Measurements from ENCODE around the gene GINS3.

GINS3 gene

DNA sequence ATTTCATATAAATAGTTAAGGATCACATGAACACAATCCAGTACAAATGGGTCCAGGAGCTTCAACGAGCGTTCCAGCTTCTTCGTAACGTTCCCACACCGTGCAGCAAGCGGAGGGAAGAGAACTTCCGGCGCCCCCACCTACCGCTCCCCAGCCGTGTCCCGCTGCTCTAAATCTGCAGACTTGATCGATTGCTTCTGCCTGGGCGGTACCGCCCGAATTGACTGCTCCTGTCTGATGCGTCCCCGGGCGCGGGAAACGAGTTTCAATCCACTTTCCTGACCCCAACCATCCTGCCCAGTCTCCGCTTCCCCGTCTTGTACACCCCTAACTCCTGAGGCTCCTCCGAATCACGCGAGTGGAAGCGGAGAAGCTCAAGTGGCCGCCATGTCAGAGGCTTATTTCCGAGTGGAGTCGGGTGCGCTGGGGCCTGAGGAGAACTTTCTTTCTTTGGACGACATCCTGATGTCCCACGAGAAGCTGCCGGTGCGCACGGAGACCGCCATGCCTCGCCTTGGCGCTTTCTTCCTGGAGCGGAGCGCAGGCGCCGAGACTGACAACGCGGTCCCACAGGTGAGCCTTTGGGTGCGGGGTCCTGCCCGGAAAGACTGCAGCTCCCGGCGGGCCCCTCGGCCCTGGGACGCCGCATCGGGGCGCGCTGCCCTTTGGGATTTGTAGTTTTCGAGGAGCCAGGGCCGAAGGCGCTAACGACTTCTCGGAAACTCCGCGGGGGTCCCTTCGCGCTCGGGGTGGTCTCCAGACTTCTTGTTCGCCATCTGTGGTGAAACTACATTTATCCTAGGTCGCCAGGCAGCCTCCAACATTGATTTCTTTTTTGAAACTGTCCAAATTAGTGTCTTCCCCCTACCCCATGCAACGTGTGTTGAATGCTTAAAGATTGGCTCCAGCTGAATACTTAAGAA lies at the start of gene GINS3:
Gene GINS3 (plus strand): TSS at position 257 of the 923 bp plus-strand sequence. CDS start 131 bp downstream, at position 388.
- DNase-seq (ENCODE audit: low read depth in 2 of 2) = peak; percentile 79 to 84

DNA sequence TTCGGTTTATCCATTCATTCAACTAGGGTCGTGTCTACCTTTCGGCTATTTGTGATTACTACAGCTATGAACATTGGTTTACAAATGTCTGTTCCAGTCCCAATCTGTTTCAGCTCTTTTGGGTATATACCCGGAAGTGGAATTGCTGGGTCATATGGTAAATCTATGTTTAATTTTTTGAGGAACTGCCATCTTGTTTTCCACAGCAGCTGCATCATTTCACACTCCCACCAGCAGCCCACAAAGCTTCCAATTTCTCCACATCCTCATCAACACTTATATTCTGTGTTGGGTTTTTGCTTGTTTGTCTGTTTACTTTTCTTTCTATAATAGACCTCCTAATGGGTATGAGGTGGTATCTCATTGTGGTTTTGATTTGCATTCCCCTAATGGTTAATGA lies 48.7 kb upstream of the GINS3 start:
- DNase-seq (ENCODE audit: low read depth in 2 of 2) = no peak

DNA sequence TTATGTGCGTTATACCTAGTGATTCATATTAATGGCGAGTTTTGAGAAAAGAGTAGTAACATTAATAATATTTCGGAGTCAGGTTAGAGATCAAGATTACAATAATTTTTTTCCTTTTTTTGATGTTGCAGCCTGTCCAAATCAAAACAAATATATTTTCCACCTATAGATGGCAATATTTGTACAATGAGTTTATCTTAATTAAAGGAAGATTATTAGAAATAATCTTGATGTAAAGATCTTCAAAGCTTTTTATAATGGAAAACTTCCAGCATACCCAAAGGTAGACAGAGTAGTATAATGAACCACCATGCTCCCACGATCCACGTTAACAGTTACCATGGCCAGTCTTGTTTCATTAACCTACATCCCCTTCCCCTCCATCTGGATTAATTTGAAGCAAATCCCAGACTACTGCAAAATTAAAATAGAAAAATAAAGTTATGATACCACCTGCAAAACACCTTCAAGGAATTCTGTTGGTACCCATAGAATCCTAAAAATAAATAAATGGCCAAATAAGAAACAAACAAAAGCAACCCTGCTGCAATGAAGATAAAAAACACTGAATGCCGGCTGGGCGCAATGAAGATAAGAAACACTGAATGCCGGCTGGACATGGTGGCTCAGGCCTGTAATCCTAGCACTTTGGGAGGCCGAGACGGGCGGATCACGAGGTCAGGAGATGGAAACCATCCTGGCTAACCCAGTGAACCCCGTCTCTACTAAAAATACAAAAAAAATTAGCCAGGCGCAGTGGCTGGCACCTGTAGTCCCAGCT lies 46.5 kb upstream of the GINS3 start:
- no peak for DNase-seq (ENCODE audit: low read depth in 2 of 2)

DNA sequence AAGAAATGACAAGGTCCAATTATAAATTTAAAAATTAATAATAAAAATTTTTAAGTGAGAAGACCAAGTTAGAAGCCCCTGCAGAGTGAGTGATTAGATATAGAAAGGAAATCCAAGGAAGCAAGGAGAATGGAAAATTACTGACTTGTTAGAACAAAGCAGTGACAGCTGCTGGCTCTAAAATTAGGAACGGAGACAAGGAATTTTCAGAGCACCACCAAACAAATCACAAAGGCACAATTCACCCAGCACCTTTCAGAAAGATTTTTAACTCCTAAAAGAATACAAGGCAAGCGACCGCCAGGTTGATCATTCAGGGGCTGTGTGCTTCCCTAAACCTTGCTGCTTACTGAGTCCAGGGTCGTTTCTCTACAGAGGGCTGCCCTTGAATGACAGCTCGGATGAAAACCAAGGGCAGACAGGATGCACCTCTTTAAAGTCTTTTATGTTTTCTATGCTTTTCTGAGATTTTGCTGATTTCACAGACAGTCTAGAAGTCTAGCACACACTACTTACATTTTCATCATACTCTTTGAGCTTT lies 45.4 kb upstream of the GINS3 start:
- no peak for DNase-seq (ENCODE audit: low read depth in 2 of 2)

DNA sequence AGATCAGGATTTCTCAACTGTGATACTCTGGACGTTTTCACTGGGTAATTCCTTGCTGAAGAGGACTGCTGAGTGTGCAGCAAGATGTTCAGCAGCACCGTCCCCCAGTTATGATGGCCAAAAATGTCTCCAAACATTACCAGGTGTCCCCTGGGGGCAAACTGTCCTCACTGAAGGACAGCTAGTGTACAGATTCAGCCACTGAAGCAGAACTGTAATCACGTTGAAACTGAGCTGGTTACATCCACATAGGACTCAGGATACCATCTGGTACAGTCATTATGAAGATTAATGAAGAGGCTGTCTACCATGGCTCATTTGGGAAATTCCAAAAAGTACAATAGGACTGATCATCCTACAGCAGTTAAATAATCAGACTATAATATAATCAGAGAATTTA lies 43.3 kb upstream of the GINS3 start:
- DNase-seq (ENCODE audit: low read depth in 2 of 2) = no peak

DNA sequence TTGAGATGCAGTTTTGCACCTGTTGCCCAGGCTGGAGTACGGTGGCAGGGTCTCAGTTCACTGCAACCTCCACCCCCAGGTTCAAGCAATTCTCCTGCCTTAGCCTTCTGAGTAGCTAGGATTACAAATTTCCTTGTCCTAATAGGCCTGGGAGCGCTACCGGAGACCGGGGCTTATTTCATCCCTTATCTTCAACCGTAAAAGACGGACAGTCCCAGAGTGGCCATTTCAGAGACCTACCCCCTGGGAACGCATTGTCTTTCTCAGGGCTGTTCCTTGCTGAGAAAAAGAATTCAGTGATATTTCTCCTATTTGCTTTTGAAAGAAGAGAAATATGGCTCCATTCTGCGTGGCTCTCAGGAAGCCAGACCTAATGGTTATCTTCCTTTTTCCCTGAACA lies 39.6 kb upstream of the GINS3 start:
- no peak for DNase-seq (ENCODE audit: low read depth in 2 of 2)

DNA sequence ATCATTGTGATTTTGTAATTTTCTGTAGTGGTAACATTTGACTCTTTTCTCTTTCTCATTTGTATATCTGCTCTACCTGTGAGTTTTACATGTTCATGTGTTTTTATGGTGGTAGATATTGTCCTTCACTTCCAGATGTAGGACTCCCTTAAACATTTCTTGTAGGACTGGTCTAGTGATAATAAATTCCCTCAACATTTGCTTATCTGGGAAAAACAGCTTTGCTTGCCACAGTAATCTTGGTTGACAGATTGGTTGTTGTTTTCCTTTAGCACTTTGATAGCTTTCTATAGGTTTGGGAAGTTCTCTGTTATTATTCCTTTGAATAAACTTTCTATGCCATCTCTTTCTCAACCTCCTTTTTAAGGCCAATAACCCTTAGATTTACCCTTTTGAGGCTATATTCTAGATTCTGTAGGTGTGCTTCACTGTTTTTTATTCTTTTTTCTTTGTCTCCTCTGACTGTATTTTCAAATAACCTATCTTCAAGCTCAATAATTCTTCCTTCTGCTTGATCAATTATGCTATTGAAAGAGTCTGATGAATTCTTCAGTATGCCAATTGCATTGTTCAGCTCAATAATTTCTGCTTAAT lies 32.1 kb upstream of the GINS3 start:
- DNase-seq (ENCODE audit: low read depth in 2 of 2) = no peak

DNA sequence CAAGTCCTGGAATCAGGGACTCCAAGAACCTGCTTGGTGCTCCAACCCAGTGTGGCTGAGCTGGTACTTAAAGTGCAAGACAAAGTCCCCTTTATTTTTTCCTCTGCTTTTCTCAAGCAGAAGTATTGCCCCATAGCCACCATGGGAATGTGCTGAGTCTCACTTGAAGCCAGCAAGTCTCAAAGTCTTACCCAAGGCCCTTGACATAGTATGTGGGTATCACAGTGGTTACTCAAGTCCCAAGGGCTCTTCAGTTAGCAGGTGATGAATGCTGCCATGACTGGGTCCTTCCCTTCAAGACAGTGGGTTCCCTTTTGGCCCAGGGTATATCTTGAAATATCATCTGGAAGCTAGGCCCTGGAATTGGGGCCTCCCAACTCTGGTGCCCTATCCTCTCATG lies 30.5 kb upstream of the GINS3 start:
- DNase-seq (ENCODE audit: low read depth in 2 of 2) = no peak

DNA sequence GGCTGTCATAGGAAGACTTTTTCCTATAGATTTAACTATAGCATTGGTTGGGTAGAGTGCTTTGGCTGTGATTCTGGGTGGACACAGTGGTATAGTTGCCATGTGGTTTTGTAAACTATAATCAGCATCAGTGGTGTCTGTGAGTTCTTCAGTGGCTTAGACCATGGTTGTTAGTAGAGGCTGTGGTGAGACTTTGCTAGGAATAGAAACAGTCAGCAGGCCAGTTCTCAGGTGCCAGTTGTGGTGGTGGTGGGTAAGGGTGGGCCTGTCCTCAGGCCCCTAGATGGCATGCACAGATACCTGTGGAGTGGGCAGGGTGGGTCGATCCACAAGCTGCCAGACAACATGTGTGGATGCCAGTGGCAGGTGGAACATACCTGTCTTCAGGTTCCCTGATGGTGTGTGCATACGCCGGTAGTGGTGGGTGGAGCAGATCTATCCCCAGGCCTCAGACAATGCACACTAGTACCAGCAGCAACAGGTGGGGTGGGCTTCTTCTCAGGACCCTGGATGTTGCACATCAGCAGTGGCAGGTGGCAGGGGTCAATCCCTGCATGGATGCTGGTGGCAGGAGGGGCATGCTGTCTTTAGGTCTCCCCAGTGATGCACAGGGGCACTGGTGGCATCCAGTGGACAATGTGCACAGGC lies 28.4 kb upstream of the GINS3 start:
- DNase-seq (ENCODE audit: low read depth in 2 of 2) = no peak

DNA sequence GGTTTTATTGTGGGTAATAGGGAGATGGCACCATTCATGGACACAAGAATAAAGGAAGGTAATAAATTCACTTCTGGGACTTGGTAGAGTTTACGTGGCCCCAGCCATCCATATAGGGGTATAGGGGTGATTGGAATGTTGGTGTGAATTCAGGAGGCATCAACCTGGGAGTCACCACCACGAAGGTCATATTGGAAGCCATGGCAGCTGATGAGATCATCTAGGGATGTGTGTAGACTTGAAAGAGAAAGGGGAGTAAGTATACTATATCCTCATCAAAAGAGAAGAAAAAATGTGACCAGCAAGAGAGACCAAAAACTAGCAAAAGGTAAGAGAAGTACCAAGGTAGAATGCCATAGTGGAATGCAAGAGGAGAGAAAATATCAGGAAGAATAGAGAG lies 26.6 kb upstream of the GINS3 start:
- DNase-seq (ENCODE audit: low read depth in 2 of 2) = no peak

DNA sequence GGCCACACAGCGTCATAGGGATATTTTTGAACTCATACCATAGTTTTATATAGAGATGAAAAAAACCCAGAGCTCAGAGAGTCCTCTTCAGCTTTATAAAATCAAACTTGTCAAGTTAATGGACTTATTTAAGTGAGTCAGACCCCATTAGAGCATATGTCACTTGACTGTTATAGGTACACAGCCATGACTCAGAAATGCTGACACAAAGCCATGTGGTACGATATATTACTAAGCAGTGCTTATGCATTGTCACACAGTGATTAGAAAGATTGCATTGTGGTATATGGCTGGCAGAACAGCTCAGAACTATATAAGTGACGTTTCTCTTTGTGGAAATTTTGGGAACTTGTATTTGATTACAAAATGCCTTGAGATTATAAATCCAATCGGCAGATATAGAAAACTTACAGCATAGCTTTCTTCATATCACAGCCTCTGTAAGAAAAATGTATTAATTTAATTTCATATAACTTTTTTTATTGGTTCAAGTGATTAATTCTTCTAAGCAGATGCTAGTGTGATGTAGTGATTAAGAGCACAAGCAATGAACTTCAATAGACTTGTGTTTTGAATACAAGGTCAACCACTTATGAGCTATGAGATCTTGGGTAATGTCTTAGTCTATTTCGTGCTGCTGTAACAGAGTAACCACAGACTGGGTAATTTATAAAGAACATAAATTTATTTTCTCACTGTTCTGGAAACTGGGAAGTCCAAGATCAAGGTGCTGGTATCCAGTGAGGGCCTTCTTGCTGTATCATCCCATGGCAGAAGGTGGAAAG lies 25.8 kb upstream of the GINS3 start:
- no peak for DNase-seq (ENCODE audit: low read depth in 2 of 2)

DNA sequence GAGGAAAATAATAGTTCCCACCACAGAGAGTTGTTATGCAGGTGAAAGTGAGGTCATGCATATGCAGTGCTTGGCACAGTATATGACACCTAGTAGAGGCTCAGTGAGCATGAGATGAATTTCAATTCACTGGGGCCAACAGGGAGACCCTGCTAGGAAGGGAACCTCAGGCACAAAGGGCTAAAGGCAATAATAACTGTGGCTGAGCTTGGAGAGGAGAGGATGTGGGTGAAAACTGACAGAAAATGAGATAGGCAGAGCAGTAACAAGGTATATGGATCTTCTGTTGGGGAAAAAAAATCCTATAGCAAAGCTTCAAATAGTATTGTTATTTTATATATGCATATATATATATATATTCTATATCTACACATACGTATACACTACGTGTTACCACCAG lies 25.0 kb upstream of the GINS3 start:
- no peak for DNase-seq (ENCODE audit: low read depth in 2 of 2)

DNA sequence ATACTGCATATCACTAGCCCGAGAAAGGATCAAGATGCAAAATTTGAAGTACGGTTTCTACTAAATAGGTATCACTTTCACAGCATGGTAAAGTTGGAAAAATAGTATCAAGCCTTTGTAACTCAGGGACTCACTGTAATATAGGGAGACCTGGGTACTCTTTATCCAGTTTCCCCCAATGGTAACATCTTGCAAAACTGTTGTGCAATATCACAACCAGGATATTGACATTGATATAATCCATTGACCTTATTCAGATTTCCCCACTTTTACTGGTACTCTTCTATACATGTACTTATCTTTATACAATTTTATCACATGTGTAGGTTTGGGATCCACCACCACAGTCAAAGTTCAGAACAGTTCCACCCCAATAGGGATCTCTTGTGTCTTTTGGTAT lies 20.4 kb upstream of the GINS3 start:
- no peak for DNase-seq (ENCODE audit: low read depth in 2 of 2)

DNA sequence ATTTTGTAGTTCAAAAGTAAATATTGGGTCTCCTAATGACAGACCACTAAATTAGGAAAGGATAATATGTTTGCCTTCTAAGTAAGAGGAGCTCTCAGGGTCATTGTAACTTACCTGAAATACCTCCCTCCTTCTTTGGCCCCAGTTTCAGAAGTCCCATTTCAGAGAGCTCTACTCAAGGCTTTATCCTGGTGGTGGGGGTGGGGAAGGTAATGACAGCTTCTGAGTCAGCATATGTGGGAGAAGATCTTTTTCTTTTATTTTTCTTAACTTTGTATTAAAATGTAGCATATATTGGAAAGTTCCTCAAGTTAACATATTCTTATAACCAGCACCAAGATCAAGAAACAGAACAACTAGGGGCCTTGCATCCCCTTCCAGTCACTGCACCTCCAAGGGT lies 16.9 kb upstream of the GINS3 start:
- no peak for DNase-seq (ENCODE audit: low read depth in 2 of 2)

DNA sequence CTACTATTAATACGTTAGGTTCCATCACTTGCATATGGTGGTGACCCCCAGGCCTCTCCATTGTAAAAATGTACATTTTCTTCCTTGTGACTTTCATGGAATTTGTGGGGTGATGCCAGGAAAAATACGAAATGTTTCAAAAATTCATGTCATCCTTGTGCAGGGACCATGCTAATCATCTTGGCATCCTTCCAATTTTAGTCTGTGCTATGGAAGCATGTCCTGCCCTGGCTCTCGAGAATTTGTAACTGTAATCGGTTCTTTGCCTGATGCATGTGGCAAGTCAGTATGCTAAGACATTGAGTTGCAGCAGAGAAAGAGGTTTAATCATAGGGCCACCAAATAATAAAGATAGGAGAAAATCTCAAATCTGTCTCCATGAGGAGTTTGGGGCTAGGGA lies 14.3 kb upstream of the GINS3 start:
- DNase-seq (ENCODE audit: low read depth in 2 of 2) = no peak

DNA sequence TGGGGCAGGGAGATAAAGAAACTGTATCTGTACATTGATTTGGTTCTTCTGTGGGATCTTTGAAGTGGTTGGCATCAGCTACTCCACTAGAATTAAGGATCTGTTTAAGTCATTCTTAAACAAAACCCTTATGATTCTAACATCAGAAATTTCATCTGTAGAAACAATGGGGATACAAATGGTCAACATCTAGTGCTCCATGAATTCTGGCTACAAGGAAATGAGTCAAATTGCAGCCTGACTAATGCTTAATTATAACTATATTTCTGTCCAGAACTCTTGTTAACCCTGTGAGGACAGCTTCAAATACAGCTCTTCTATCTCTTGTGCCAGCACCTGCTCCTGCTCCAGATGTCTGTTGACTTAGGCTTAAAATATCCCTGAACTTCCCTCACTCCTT lies 13.9 kb upstream of the GINS3 start:
- no peak for DNase-seq (ENCODE audit: low read depth in 2 of 2)

DNA sequence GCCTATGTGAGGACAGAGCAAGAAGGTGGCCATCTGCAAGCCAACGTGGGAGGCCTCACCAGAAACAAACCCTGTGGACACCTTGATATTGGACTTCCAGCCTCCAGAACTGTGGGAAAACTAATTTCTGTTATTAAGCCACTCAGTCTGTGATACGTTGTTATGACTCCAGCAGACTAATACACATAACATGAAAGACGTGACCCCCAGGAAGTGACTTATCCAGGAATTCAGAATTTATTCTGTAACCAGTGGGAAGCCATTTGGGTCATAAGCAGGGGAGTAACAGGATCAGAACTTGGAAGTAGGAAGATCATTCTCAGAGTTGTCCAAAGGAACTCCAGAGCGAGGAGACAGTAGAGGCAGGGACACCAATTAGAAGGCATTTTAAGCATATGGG lies 12.5 kb upstream of the GINS3 start:
- no peak for DNase-seq (ENCODE audit: low read depth in 2 of 2)

DNA sequence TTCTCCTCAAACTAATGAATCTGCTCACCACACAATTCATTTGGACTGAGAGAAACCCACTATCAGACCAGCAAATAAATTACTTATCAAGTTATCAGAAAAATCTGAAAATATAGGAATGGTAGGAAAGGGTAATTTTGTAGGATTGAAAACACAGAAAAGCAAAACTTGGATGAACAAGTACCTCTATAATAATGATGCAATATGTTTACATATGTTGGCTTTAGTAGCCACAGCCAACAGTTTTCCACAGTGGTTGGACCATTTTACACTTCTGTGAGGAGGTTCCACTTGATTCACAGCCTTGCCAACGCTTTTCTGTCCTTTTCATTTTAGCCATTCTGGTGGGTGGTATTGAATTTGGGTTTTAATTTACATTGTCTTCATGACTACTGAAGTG lies 10.6 kb upstream of the GINS3 start:
- no peak for DNase-seq (ENCODE audit: low read depth in 2 of 2)

DNA sequence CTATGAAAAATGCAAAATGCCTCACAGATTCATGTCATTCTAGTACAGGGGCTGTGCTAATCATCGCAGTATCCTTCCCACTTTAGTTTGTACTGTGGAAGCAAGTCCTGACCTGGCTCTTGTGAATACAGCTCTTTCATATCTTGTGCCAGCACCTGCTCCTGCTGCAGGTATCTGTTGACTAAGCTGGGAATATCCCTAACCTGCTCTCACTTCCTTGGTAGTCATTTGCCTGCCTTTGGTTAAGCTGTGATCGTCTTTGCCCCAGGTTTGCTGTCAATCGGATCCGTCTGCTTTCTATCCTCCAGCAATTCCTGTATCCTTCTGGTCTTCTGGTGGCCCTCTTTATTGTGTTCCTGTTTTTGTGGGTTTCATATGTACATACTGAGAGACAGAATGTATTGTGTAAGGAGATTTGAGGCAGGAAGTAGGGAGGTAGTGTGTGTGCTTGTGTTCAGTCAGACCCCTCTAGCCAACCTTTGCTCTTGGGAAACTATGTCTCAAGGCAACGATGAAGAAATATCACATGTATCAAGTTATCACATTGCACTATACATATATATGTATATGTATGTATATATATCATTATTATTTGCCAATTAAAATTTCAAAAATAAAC lies 7.7 kb upstream of the GINS3 start:
- DNase-seq (ENCODE audit: low read depth in 2 of 2) = no peak

DNA sequence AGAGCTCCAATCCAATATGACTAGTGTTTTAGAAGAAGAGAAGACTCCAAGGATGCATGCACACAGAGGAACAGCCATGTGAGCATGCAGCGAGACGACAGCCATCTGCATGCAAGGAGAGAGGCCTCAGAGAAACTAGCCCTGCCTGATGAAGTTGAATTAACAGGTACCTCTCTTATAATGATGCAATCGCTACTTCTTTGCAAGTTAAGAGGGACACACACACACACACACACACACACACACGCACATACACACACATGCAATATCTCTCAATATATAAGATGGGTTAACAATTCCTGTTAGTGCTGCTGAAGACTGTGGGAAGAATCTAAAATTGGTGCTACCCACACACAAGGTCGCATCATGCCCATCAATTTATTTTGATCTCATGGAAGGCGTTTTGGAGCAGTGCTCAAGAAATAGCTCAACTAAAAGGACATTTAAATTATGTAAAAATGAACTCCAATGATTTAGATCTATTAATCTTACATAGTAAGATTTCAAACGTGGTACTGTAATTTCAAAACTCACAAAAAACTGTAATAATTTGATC lies 7.0 kb upstream of the GINS3 start:
- DNase-seq (ENCODE audit: low read depth in 2 of 2) = no peak

All from stimulated activated CD4-positive, alpha-beta T cell treated with anti-CD3 and anti-CD28 coated beads, Interleukin-4, amount 100 ng/mL, for 48 hours (primary cell).